ENCODE data around the gene MLF2. TPM values are rescaled to one million over a fixed set of nuclear protein-coding genes. Genes with fewer than 3 reads are reported as not detected.

MLF2 gene
- total and polyA plus RNA-seq, 10 of the 15 experiments (the other 5 are each of a cell fraction or from before 2014, with no cell fraction given), result 13.5 to 222 (median 130) TPM

GRCh38 chr12:6799147-6799546 is 46.2 kb upstream of the MLF2 start:
- no peak overlapping the region for H2AFZ ChIP-seq (ENCODE audit: control insufficient read depth, low read depth, low read length)
- no peak overlapping the region for H3K27ac ChIP-seq (ENCODE audit: control insufficient read depth, insufficient read depth)
- no peaks in the 10 kb centered on the region for H3K9me3 ChIP-seq (replicated peaks; ENCODE audit: control insufficient read depth, insufficient read depth, low read length)
- RAD21 ChIA-PET (ENCODE audit: unreplicated experiment), result no interaction called here
- intact Hi-C loops (cut with micrococcal nuclease; ENCODE audit: unreplicated experiment) (no loop called here), in situ Hi-C loops (cut with MboI) (no loop called here)
- DNase-seq (ENCODE audit: low read depth, low spot score) (no peak), FAIRE-seq (no peak), ATAC-seq (no peak)
- SMC1A ChIA-PET (ENCODE audit: uncharacterized antibody, unreplicated experiment), result no interaction called here
- CTCF ChIA-PET, result interaction anchor here (1.1 kb wide), 1 partner anchor 9 kb away, joined by 3 read pairs; the partner anchor contains the start of gene CD4
- no TSS peak for BruUV-seq (replicated peaks)
- no peaks in the 10 kb centered on the region for H4K20me1 ChIP-seq (ENCODE audit: control insufficient read depth, insufficient read depth)
- POLR2A ChIA-PET, result interaction anchor here (1.0 kb wide), 2 partner anchors 19 to 44 kb away, joined by 3 read pairs; no protein-coding TSS in a partner anchor
- no peaks in the 10 kb centered on the region for H3K79me2 ChIP-seq (ENCODE audit: control insufficient read depth, insufficient read depth, low read length)
- H3K27me3 ChIP-seq (replicated peaks in 1 of 2; ENCODE audit: control insufficient read depth in 2 of 2, insufficient read depth in 2 of 2, low read length in 1 of 2), result no peaks in the 10 kb centered on the region; a peak in 1 of 4 replicates
- H3K36me3 ChIP-seq (ENCODE audit: control insufficient read depth in 2 of 2, insufficient read depth in 2 of 2, low read length in 1 of 2), result no peaks in the 10 kb centered on the region
- TF ChIP-seq PKNOX1 (IDR thresholded peaks at IDR 0.05), result peak; percentile 82
- TF ChIP-seq, protein P1, sequence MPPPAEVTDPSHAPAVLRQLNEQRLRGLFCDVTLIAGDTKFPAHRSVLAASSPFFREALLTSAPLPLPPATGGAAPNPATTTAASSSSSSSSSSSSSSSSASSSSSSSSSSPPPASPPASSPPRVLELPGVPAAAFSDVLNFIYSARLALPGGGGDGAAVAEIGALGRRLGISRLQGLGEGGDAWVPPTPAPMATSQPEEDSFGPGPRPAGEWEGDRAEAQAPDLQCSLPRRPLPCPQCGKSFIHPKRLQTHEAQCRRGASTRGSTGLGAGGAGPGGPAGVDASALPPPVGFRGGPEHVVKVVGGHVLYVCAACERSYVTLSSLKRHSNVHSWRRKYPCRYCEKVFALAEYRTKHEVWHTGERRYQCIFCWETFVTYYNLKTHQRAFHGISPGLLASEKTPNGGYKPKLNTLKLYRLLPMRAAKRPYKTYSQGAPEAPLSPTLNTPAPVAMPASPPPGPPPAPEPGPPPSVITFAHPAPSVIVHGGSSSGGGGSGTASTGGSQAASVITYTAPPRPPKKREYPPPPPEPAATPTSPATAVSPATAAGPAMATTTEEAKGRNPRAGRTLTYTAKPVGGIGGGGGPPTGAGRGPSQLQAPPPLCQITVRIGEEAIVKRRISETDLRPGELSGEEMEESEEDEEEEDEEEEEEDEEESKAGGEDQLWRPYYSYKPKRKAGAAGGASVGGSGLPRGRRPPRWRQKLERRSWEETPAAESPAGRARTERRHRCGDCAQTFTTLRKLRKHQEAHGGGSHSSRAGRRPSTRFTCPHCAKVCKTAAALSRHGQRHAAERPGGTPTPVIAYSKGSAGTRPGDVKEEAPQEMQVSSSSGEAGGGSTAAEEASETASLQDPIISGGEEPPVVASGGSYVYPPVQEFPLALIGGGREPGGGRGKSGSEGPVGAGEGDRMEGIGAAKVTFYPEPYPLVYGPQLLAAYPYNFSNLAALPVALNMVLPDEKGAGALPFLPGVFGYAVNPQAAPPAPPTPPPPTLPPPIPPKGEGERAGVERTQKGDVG (CRISPR knock-in tag; IDR thresholded peaks at IDR 0.05), result no peak
- no peak overlapping the region for H3K4me2 ChIP-seq (ENCODE audit: control insufficient read depth, insufficient read depth)
- H3K9ac ChIP-seq (ENCODE audit: control insufficient read depth, insufficient read depth, low read length), result no peak overlapping the region
- H3K4me3 ChIP-seq, result no peak overlapping the region
- WGBS (ENCODE audit: insufficient coverage, insufficient replicate concordance, low lambda C conversion rate, missing lambda C conversion rate), result 62% methylated on average over 5 of the region's 5 CpGs
- H3K4me1 ChIP-seq (ENCODE audit: control insufficient read depth, insufficient read depth, low read length), result no peaks in the 10 kb centered on the region

Data from GM12878 (cell line).